ENCODE data around the gene ANKIB1.

ANKIB1 gene

GRCh38 chr7:92360387-92360786 lies 114.6 kb downstream of the ANKIB1 start:
- ChIA-PET CTCF (interaction anchor here (0.7 kb wide), 1 partner anchor 8 kb away, joined by 3 read pairs; no protein-coding TSS in a partner anchor), POLR2A (no interaction called here)
- TF ChIP-seq ZNF280C (tag by site-specific recombination; IDR thresholded peaks at IDR 0.05): no peak
- no peak for TF ChIP-seq HOXC10 (CRISPR knock-in tag; IDR thresholded peaks at IDR 0.05)
- no peak for TF ChIP-seq ZIC2 (tag by site-specific recombination; IDR thresholded peaks at IDR 0.05)
- TF ChIP-seq ZNF335 (tag by site-specific recombination; conservative IDR thresholded peaks at IDR 0.05): no peak
- no peak for TF ChIP-seq SETDB1 (IDR thresholded peaks at IDR 0.05; ENCODE audit: insufficient read length, low read length)
- no peak for TF ChIP-seq ZNF768 (tag by site-specific recombination; IDR thresholded peaks at IDR 0.05)
- no peak for TF ChIP-seq ZNF114 (tag by site-specific recombination; IDR thresholded peaks at IDR 0.05)
- TF ChIP-seq FEZF1 (tag by site-specific recombination; IDR thresholded peaks at IDR 0.05): no peak
- TF ChIP-seq CTCF (tag by site-specific recombination; IDR thresholded peaks at IDR 0.05): no peak
- TF ChIP-seq, protein P1, sequence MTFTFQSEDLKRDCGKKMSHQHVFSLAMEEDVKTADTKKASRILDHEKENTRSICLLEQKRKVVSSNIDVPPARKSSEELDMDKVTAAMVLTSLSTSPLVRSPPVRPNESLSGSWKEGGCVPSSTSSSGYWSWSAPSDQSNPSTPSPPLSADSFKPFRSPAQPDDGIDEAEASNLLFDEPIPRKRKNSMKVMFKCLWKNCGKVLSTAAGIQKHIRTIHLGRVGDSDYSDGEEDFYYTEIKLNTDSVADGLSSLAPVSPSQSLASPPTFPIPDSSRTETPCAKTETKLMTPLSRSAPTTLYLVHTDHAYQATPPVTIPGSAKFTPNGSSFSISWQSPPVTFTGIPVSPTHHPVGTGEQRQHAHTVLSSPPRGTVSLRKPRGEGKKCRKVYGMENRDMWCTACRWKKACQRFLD (tag by site-specific recombination; IDR thresholded peaks at IDR 0.05): no peak
- TF ChIP-seq WT1 (tag by site-specific recombination; IDR thresholded peaks at IDR 0.05): no peak
- no peak for TF ChIP-seq ZNF664 (tag by site-specific recombination; IDR thresholded peaks at IDR 0.05)
- TF ChIP-seq, protein P2, sequence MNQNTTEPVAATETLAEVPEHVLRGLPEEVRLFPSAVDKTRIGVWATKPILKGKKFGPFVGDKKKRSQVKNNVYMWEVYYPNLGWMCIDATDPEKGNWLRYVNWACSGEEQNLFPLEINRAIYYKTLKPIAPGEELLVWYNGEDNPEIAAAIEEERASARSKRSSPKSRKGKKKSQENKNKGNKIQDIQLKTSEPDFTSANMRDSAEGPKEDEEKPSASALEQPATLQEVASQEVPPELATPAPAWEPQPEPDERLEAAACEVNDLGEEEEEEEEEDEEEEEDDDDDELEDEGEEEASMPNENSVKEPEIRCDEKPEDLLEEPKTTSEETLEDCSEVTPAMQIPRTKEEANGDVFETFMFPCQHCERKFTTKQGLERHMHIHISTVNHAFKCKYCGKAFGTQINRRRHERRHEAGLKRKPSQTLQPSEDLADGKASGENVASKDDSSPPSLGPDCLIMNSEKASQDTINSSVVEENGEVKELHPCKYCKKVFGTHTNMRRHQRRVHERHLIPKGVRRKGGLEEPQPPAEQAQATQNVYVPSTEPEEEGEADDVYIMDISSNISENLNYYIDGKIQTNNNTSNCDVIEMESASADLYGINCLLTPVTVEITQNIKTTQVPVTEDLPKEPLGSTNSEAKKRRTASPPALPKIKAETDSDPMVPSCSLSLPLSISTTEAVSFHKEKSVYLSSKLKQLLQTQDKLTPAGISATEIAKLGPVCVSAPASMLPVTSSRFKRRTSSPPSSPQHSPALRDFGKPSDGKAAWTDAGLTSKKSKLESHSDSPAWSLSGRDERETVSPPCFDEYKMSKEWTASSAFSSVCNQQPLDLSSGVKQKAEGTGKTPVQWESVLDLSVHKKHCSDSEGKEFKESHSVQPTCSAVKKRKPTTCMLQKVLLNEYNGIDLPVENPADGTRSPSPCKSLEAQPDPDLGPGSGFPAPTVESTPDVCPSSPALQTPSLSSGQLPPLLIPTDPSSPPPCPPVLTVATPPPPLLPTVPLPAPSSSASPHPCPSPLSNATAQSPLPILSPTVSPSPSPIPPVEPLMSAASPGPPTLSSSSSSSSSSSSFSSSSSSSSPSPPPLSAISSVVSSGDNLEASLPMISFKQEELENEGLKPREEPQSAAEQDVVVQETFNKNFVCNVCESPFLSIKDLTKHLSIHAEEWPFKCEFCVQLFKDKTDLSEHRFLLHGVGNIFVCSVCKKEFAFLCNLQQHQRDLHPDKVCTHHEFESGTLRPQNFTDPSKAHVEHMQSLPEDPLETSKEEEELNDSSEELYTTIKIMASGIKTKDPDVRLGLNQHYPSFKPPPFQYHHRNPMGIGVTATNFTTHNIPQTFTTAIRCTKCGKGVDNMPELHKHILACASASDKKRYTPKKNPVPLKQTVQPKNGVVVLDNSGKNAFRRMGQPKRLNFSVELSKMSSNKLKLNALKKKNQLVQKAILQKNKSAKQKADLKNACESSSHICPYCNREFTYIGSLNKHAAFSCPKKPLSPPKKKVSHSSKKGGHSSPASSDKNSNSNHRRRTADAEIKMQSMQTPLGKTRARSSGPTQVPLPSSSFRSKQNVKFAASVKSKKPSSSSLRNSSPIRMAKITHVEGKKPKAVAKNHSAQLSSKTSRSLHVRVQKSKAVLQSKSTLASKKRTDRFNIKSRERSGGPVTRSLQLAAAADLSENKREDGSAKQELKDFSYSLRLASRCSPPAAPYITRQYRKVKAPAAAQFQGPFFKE (tag by site-specific recombination; IDR thresholded peaks at IDR 0.05; ENCODE audit: borderline replicate concordance): no peak
- no peak for TF ChIP-seq ZNF302 (tag by site-specific recombination; IDR thresholded peaks at IDR 0.05; ENCODE audit: low read depth)
- no peak for TF ChIP-seq ZSCAN16 (tag by site-specific recombination; IDR thresholded peaks at IDR 0.05)
- Histone ChIP-seq H3K4me1 (ENCODE audit: control insufficient read depth, insufficient read depth, low read length) (no peaks in the 10 kb centered on the region), H3K9me3 (ENCODE audit: control insufficient read depth, insufficient read depth, low read depth, low read length) (no peaks in the 10 kb centered on the region), H3K27ac (ENCODE audit: extremely low read depth, low read depth, low read length) (no peak overlapping the region), H3K4me3 (ENCODE audit: low read depth, low read length) (no peak overlapping the region), H3K36me3 (ENCODE audit: control insufficient read depth in 2 of 2, insufficient read depth in 1 of 2, low read length in 2 of 2) (peaks cover 0 to 10% of the 10 kb centered on the region in 2 experiments; a peak in 2 of 3 replicates)

- no peak overlapping the region for H3K27ac ChIP-seq (ENCODE audit: extremely low read depth, low read depth, low read length)
- H3K36me3 ChIP-seq (ENCODE audit: control insufficient read depth in 2 of 2, insufficient read depth in 1 of 2, low read length in 2 of 2): peaks cover 0 to 10% of the 10 kb centered on the region in 2 experiments; a peak in 2 of 3 replicates
- no peaks in the 10 kb centered on the region for H3K4me1 ChIP-seq (ENCODE audit: control insufficient read depth, insufficient read depth, low read length)
- H3K9me3 ChIP-seq (ENCODE audit: control insufficient read depth, insufficient read depth, low read depth, low read length): no peaks in the 10 kb centered on the region
- TF ChIP-seq ZNF223 (tag by site-specific recombination; IDR thresholded peaks at IDR 0.05): no peak
- ChIA-PET POLR2A (no interaction called here), CTCF (no interaction called here)
- H3K4me3 ChIP-seq (ENCODE audit: low read depth, low read length): no peak overlapping the region
Measured at GRCh38 chr7:92362131-92362530, 116.4 kb downstream of the ANKIB1 start.

All from HEK293 (cell line).